ENCODE data around the gene ATP9B.

DNA sequence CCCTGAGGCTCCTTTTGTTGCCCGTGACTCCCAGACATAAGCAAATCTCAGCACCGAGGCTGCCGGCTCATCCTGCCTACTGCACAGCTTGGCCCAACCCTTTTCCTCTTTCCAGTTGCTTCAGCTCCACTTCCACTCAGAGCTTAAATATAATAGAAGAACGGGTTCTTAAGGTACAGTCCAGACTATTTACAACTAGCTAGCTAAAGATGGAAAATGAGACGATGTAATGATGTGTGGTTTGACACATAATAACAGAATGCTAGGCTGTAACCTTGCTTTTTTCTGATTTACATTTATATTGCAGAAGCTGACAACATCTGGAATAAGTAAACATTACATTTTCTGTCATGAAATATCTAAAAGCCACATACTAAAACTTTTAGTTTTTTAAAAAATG is 26.9 kb upstream of the ATP9B start:
- TF ChIP-seq POLR2AphosphoS5 (IDR thresholded peaks at IDR 0.05) = no peak
- TF ChIP-seq POLR2A (IDR thresholded peaks at IDR 0.05) = no peak
- TF ChIP-seq, protein P1, sequence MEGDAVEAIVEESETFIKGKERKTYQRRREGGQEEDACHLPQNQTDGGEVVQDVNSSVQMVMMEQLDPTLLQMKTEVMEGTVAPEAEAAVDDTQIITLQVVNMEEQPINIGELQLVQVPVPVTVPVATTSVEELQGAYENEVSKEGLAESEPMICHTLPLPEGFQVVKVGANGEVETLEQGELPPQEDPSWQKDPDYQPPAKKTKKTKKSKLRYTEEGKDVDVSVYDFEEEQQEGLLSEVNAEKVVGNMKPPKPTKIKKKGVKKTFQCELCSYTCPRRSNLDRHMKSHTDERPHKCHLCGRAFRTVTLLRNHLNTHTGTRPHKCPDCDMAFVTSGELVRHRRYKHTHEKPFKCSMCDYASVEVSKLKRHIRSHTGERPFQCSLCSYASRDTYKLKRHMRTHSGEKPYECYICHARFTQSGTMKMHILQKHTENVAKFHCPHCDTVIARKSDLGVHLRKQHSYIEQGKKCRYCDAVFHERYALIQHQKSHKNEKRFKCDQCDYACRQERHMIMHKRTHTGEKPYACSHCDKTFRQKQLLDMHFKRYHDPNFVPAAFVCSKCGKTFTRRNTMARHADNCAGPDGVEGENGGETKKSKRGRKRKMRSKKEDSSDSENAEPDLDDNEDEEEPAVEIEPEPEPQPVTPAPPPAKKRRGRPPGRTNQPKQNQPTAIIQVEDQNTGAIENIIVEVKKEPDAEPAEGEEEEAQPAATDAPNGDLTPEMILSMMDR (IDR thresholded peaks at IDR 0.05) = no peak

All from sigmoid colon (tissue), 4 donors.